GM12892 (cell line): ENCODE data around the gene WNT3.

Experiments
- DNase-seq: peaks from one replicate; pipeline ENCODE4 v3.0.0; 2011; ENCODE audit not compliant: insufficient read length
- FAIRE-seq: peaks from 2 replicates; lab custom pipeline; 2011; peaks lifted over from hg19 to GRCh38; lab: Jason Lieb, UNC
- POLR2A ChIP-seq: IDR thresholded peaks from 2 replicates; pipeline ENCODE4 v1.6.1; 2011; ENCODE audit warnings: low read depth, low read length, control low read depth
- POLR2AphosphoS5 ChIP-seq: IDR thresholded peaks from 2 replicates; pipeline ENCODE4 v1.6.1; 2011; ENCODE audit warnings: low read depth, low read length, control low read depth
- TAF1 ChIP-seq: IDR thresholded peaks from 2 replicates; pipeline ENCODE4 v1.6.1; 2011; ENCODE audit warnings: low read depth, mild to moderate bottlenecking, control low read depth, low read length, borderline replicate concordance

WNT3 gene

GRCh38 chr17:46817151-46817900 lies 1.2 kb downstream of the WNT3 start:
- TF ChIP-seq POLR2AphosphoS5 (no peak), POLR2A (no peak), TAF1 (no peak)
- no peak for DNase-seq
- FAIRE-seq = no peak

- no peak for TF ChIP-seq POLR2A
- TF ChIP-seq POLR2AphosphoS5 = no peak
- TF ChIP-seq TAF1 = no peak
- no peak for DNase-seq
- no peak for FAIRE-seq
Observed at GRCh38 chr17:46815474-46816353, 2.8 kb downstream of the WNT3 start.

GRCh38 chr17:46814446-46814845 lies 4.0 kb downstream of the WNT3 start:
- no peak for FAIRE-seq

GRCh38 chr17:46813920-46814319 lies 4.6 kb downstream of the WNT3 start:
- TF ChIP-seq POLR2A = no peak
- no peak for TF ChIP-seq TAF1
- no peak for TF ChIP-seq POLR2AphosphoS5
- no peak for FAIRE-seq
- DNase-seq = no peak

More at GRCh38 chr17:46814446-46814845, 4.0 kb downstream of the WNT3 start:
- DNase-seq = no peak
- TF ChIP-seq POLR2AphosphoS5 (no peak), POLR2A (no peak), TAF1 (no peak)

GRCh38 chr17:46812624-46813318 lies 5.7 kb downstream of the WNT3 start:
- no peak for TF ChIP-seq POLR2A
- TF ChIP-seq POLR2AphosphoS5 = no peak
- TF ChIP-seq TAF1 = no peak
- DNase-seq = no peak
- no peak for FAIRE-seq

GRCh38 chr17:46811978-46812583 lies 6.4 kb downstream of the WNT3 start:
- DNase-seq (no peak), FAIRE-seq (no peak)
- no peak for TF ChIP-seq POLR2A
- no peak for TF ChIP-seq TAF1
- no peak for TF ChIP-seq POLR2AphosphoS5

GRCh38 chr17:46810837-46811236 lies 7.7 kb downstream of the WNT3 start:
- DNase-seq (no peak), FAIRE-seq (no peak)
- no peak for TF ChIP-seq POLR2A
- TF ChIP-seq TAF1 = no peak
- TF ChIP-seq POLR2AphosphoS5 = no peak

- DNase-seq (no peak), FAIRE-seq (no peak)
- TF ChIP-seq POLR2A (no peak), TAF1 (no peak), POLR2AphosphoS5 (no peak)
Observed at GRCh38 chr17:46809110-46809571, 9.4 kb downstream of the WNT3 start.

GRCh38 chr17:46805771-46806170 lies 12.7 kb downstream of the WNT3 start:
- DNase-seq = no peak
- FAIRE-seq = no peak
- no peak for TF ChIP-seq TAF1
- TF ChIP-seq POLR2AphosphoS5 = no peak
- TF ChIP-seq POLR2A = no peak

GRCh38 chr17:46803544-46803943 lies 14.9 kb downstream of the WNT3 start:
- FAIRE-seq (no peak), DNase-seq (no peak)
- TF ChIP-seq POLR2A (no peak), TAF1 (no peak), POLR2AphosphoS5 (no peak)

GRCh38 chr17:46802800-46803199 lies 15.7 kb downstream of the WNT3 start:
- no peak for DNase-seq
- no peak for TF ChIP-seq POLR2A
- no peak for TF ChIP-seq TAF1
- no peak for TF ChIP-seq POLR2AphosphoS5
- no peak for FAIRE-seq

GRCh38 chr17:46800573-46800972 lies 17.9 kb downstream of the WNT3 start:
- FAIRE-seq (no peak), DNase-seq (no peak)
- TF ChIP-seq TAF1 (no peak), POLR2AphosphoS5 (no peak), POLR2A (no peak)
